Measurements from ENCODE around the gene GJB5. TPM values are rescaled to one million over a fixed set of nuclear protein-coding genes. Genes with fewer than 3 reads are reported as not detected.

Gene GJB5
- total RNA-seq, 1 experiment from 2014 or later = 18.1 TPM

DNA sequence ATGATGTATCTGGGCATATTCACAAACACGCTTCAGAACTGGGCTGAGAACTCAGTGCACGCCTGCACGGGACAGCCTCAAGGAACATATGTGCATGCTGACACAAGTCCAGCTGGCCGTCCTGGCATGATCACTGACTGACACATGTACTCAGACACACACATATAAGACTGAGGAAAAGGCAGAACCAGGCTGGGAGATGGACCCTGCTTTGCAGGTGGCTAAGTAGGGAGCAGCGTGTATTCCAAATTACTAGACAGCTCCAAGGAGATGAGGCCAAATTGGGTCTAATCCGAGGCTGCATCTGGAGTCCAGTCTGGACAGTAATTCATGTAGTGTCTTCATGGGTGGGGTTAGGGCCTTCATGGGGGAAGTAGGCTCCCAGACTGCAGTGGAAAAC lies 41.4 kb upstream of the GJB5 start:
- no peaks in the 10 kb centered on the region for H3K4me1 ChIP-seq (replicated peaks; ENCODE audit: insufficient read depth)
- ChIA-PET CTCF (no interaction called here), POLR2A (ENCODE audit: unreplicated experiment) (no interaction called here)
- no peaks in the 10 kb centered on the region for H4K20me1 ChIP-seq (ENCODE audit: insufficient read depth)
- H3K4me2 ChIP-seq = no peak overlapping the region
- H3K36me3 ChIP-seq (ENCODE audit: low read depth) = no peaks in the 10 kb centered on the region
- no peaks in the 10 kb centered on the region for H3K9me3 ChIP-seq (ENCODE audit: insufficient read depth, low read depth)
- H3K4me3 ChIP-seq = no peak overlapping the region
- intact Hi-C loops (cut with micrococcal nuclease; ENCODE audit: unreplicated experiment) = no loop called here
- H3K9me2 ChIP-seq (ENCODE audit: insufficient read depth) = no peaks in the 10 kb centered on the region; the same call in 1 of the 2 replicates
- TF ChIP-seq, protein P1, sequence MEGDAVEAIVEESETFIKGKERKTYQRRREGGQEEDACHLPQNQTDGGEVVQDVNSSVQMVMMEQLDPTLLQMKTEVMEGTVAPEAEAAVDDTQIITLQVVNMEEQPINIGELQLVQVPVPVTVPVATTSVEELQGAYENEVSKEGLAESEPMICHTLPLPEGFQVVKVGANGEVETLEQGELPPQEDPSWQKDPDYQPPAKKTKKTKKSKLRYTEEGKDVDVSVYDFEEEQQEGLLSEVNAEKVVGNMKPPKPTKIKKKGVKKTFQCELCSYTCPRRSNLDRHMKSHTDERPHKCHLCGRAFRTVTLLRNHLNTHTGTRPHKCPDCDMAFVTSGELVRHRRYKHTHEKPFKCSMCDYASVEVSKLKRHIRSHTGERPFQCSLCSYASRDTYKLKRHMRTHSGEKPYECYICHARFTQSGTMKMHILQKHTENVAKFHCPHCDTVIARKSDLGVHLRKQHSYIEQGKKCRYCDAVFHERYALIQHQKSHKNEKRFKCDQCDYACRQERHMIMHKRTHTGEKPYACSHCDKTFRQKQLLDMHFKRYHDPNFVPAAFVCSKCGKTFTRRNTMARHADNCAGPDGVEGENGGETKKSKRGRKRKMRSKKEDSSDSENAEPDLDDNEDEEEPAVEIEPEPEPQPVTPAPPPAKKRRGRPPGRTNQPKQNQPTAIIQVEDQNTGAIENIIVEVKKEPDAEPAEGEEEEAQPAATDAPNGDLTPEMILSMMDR (conservative IDR thresholded peaks at IDR 0.05) = no peak
- no peak for TF ChIP-seq EZH2 (IDR thresholded peaks at IDR 0.05; ENCODE audit: low read depth)
- no peaks in the 10 kb centered on the region for H3K79me2 ChIP-seq (ENCODE audit: low read depth)
- no TSS peak for BruUV-seq (replicated peaks)
- H3K27ac ChIP-seq = no peak overlapping the region
- no peaks in the 10 kb centered on the region for H3F3A ChIP-seq (ENCODE audit: insufficient read depth, low read depth)
- no peak overlapping the region for H2AFZ ChIP-seq
- H3K27me3 ChIP-seq (ENCODE audit: insufficient read depth, low read depth) = peaks cover 33% of the 10 kb centered on the region
- DNase-seq = no peak

- DNase-seq = no peak
- Histone ChIP-seq H3K27ac (no peak overlapping the region), H3K36me3 (ENCODE audit: low read depth) (no peaks in the 10 kb centered on the region), H3F3A (ENCODE audit: insufficient read depth, low read depth) (no peaks in the 10 kb centered on the region), H3K9me3 (ENCODE audit: insufficient read depth, low read depth) (no peaks in the 10 kb centered on the region), H4K20me1 (ENCODE audit: insufficient read depth) (no peaks in the 10 kb centered on the region), H2AFZ (no peak overlapping the region), H3K9me2 (ENCODE audit: insufficient read depth) (no peaks in the 10 kb centered on the region; the same call in 1 of the 2 replicates), H3K4me1 (replicated peaks; ENCODE audit: insufficient read depth) (no peaks in the 10 kb centered on the region), H3K27me3 (ENCODE audit: insufficient read depth, low read depth) (peaks cover 33% of the 10 kb centered on the region), H3K4me2 (no peak overlapping the region), H3K4me3 (no peak overlapping the region), H3K79me2 (ENCODE audit: low read depth) (no peaks in the 10 kb centered on the region)
- ChIA-PET POLR2A (ENCODE audit: unreplicated experiment) (no interaction called here), CTCF (interaction anchor here (0.6 kb wide), 1 partner anchor 1062 kb away, joined by 3 read pairs; no protein-coding TSS in a partner anchor)
- TF ChIP-seq, protein P1 (conservative IDR thresholded peaks at IDR 0.05) = no peak
- TF ChIP-seq EZH2 (IDR thresholded peaks at IDR 0.05; ENCODE audit: low read depth) = no peak
- intact Hi-C loops (cut with micrococcal nuclease; ENCODE audit: unreplicated experiment) = no loop called here
- no TSS peak for BruUV-seq (replicated peaks)
These were observed 40.5 kb upstream of the GJB5 start for GRCh38 chr1:34714386-34714785.

- intact Hi-C loops (cut with micrococcal nuclease; ENCODE audit: unreplicated experiment) = no loop called here
- H3K79me2 ChIP-seq (ENCODE audit: low read depth) = no peaks in the 10 kb centered on the region
- no peaks in the 10 kb centered on the region for H3K9me2 ChIP-seq (ENCODE audit: insufficient read depth)
- no peak for TF ChIP-seq EZH2 (IDR thresholded peaks at IDR 0.05; ENCODE audit: low read depth)
- TF ChIP-seq, protein P1 (conservative IDR thresholded peaks at IDR 0.05) = no peak
- H3K4me2 ChIP-seq = no peak overlapping the region
- DNase-seq = no peak
- H3K27me3 ChIP-seq (ENCODE audit: insufficient read depth, low read depth) = peaks cover 40% of the 10 kb centered on the region
- H3K4me1 ChIP-seq (replicated peaks; ENCODE audit: insufficient read depth) = no peaks in the 10 kb centered on the region
- CTCF ChIA-PET = no interaction called here
- H3K27ac ChIP-seq = no peak overlapping the region
- no peaks in the 10 kb centered on the region for H3K9me3 ChIP-seq (ENCODE audit: insufficient read depth, low read depth)
- no peaks in the 10 kb centered on the region for H4K20me1 ChIP-seq (ENCODE audit: insufficient read depth)
- BruUV-seq (replicated peaks) = no TSS peak
- POLR2A ChIA-PET (ENCODE audit: unreplicated experiment) = no interaction called here
- H3K36me3 ChIP-seq (ENCODE audit: low read depth) = no peaks in the 10 kb centered on the region
- H3K4me3 ChIP-seq = no peak overlapping the region
- H3F3A ChIP-seq (ENCODE audit: insufficient read depth, low read depth) = no peaks in the 10 kb centered on the region
- no peak overlapping the region for H2AFZ ChIP-seq
These were observed 39.7 kb upstream of the GJB5 start for GRCh38 chr1:34715139-34715538.
